CD4-positive, alpha-beta T cell (primary cell): Measurements from ENCODE around the gene ACMSD. TPM values are rescaled to one million over a fixed set of nuclear protein-coding genes. Genes with fewer than 3 reads are reported as not detected.

Experiments
- ATAC-seq: fragments of 200-7000 bp; cut with Tn5 transposase; one replicate; pipeline ENCODE4 v1.10.0; 2022; ENCODE audit warnings: mild to moderate bottlenecking; ENCODE audit not compliant: poor library complexity
- CTCF ChIA-PET: fragments of 350-600 bp; sonication (Branson Sonifier 250); formaldehyde crosslinking; loops from one replicate; lab custom pipeline; 2021; ENCODE audit warnings: antibody characterized with exemption, inconsistent platforms; lab: Charles Lee
- POLR2A ChIA-PET: fragments of 350-600 bp; sonication (Branson Sonifier 250); formaldehyde crosslinking; loops from one replicate; lab custom pipeline; 2021; ENCODE audit warnings: antibody characterized with exemption, inconsistent platforms; lab: Charles Lee
- DNase-seq, 14 experiments: peaks; one replicate each; pipeline ENCODE4 v3.0.0-alpha.2; 2013 to 2020; ENCODE audit warnings: mixed read lengths in 2 of 14
- H3K27ac ChIP-seq, 2 donors: one replicate each; pipeline versions ENCODE4 v1.5.1 to v1.7.0; 2013; ENCODE audit warnings: low read length in 2 of 2, low read depth in 1 of 2, mild to moderate bottlenecking in 1 of 2
- H3K27me3 ChIP-seq, 2 experiments: 1 replicate in 1 of 2; 2 replicates in 1 of 2; pipeline versions ENCODE4 v1.6.1 to v1.7.0; 2013; ENCODE audit warnings: low read length in 2 of 2, control low read depth in 1 of 2, mild to moderate bottlenecking in 1 of 2, moderate library complexity in 1 of 2; ENCODE audit not compliant: insufficient read depth in 2 of 2, control insufficient read depth in 1 of 2
- H3K36me3 ChIP-seq: one replicate; pipeline ENCODE4 v1.6.1; 2013; ENCODE audit warnings: low read length, control low read depth; ENCODE audit not compliant: insufficient read depth
- H3K4me1 ChIP-seq: one replicate; pipeline ENCODE4 v1.6.1; 2013; ENCODE audit warnings: low read length, control low read depth; ENCODE audit not compliant: insufficient read depth
- H3K4me3 ChIP-seq: one replicate; pipeline ENCODE4 v1.5.1; 2013; ENCODE audit warnings: mild to moderate bottlenecking, low read length, moderate library complexity
- H3K9me3 ChIP-seq, 2 experiments: 1 replicate in 1 of 2; 2 replicates in 1 of 2; pipeline versions ENCODE4 v1.6.1 to v1.7.0; 2013; ENCODE audit warnings: low read length in 2 of 2, mild to moderate bottlenecking in 2 of 2, control low read depth in 1 of 2, moderate library complexity in 1 of 2; ENCODE audit not compliant: control insufficient read depth in 1 of 2, insufficient read depth in 1 of 2
- H3K27ac Mint-ChIP-seq: one replicate; pipeline ENCODE4 v1.8.0; 2020; ENCODE audit warnings: mixed read lengths
- H3K27me3 Mint-ChIP-seq: one replicate; pipeline ENCODE4 v1.8.0; 2021; ENCODE audit warnings: mixed read lengths
- H3K36me3 Mint-ChIP-seq: one replicate; pipeline ENCODE4 v1.8.0; 2021; ENCODE audit warnings: low read depth, mixed read lengths
- H3K4me1 Mint-ChIP-seq: one replicate; pipeline ENCODE4 v1.8.0; 2021; ENCODE audit warnings: low read depth, mixed read lengths
- H3K4me3 Mint-ChIP-seq: one replicate; pipeline ENCODE4 v1.8.0; 2020; ENCODE audit warnings: mild to moderate bottlenecking, mixed read lengths
- H3K9me3 Mint-ChIP-seq: one replicate; pipeline ENCODE4 v1.8.0; 2020; ENCODE audit warnings: mixed read lengths
- CTCF ChIP-seq: fragments of 200-600 bp; IDR thresholded peaks from one replicate; pipeline ENCODE4 v1.8.0; 2022; ENCODE audit warnings: antibody characterized with exemption, mild to moderate bottlenecking
- intact Hi-C, 2 experiments: fragments of 100-400 bp; cut with DNase I in 1 of 2; cut with micrococcal nuclease in 1 of 2; formaldehyde crosslinking; loops; one replicate each; pipeline versions ENCODE4 v1.15.1 to v1.9.0; 2023 to 2025; cut with DNase I, micrococcal nuclease
- total RNA-seq, 174 experiments: library from RNA in 2 of 174; stranded (reverse) in 2 of 174; gene quantifications; one replicate each; pipeline ENCODE4 v1.2.3 and lab custom pipeline; 2021 to 2026

The ACMSD gene
- total RNA-seq, 2 experiments from 2014 or later, result not detected

GRCh38 chr2:134934150-134934549 lies 95.7 kb downstream of the ACMSD start:
- POLR2A ChIA-PET, result interaction anchor here (0.9 to 1.1 kb wide), 2 partner anchors 8 to 16 kb away, joined by 3 read pairs; partner anchors contain the start of gene CCNT2
- Histone ChIP-seq H3K4me3 (no peak overlapping the region), H3K36me3 (peaks cover 44% of the 10 kb centered on the region), H3K27me3 (no peaks in the 10 kb centered on the region), H3K9me3 (no peaks in the 10 kb centered on the region), H3K4me1 (peaks cover 18% of the 10 kb centered on the region), H3K27ac (no peak overlapping the region)
- TF ChIP-seq CTCF, result no peak
- DNase-seq (no peak), ATAC-seq (no peak)
- intact Hi-C loops, result no loop called here
- no peaks in the 10 kb centered on the region for H3K9me3 Mint-ChIP-seq
- H3K4me3 Mint-ChIP-seq, result no peak overlapping the region
- H3K27me3 Mint-ChIP-seq, result no peaks in the 10 kb centered on the region
- CTCF ChIA-PET, result no interaction called here
- peak overlapping the region; percentile 52 for H3K27ac Mint-ChIP-seq
- H3K36me3 Mint-ChIP-seq, result peaks cover 80% of the 10 kb centered on the region
- H3K4me1 Mint-ChIP-seq, result peaks cover 76% of the 10 kb centered on the region

- H3K9me3 Mint-ChIP-seq, result no peaks in the 10 kb centered on the region
- ATAC-seq, result no peak
- H3K27me3 Mint-ChIP-seq, result no peaks in the 10 kb centered on the region
- DNase-seq, result no peak
- CTCF ChIA-PET, result no interaction called here
- POLR2A ChIA-PET, result interaction anchor here (0.9 to 1.1 kb wide), 2 partner anchors 9 to 16 kb away, joined by 3 read pairs; partner anchors contain the start of gene CCNT2
- Histone ChIP-seq H3K9me3 (no peaks in the 10 kb centered on the region), H3K4me3 (no peak overlapping the region), H3K36me3 (peaks cover 46% of the 10 kb centered on the region), H3K4me1 (peaks cover 14% of the 10 kb centered on the region), H3K27ac (no peak overlapping the region), H3K27me3 (no peaks in the 10 kb centered on the region)
- H3K36me3 Mint-ChIP-seq, result peaks cover 83% of the 10 kb centered on the region
- peak overlapping the region; percentile 52 for H3K27ac Mint-ChIP-seq
- TF ChIP-seq CTCF, result no peak
- intact Hi-C loops, result no loop called here
- peaks cover 75% of the 10 kb centered on the region for H3K4me1 Mint-ChIP-seq
- H3K4me3 Mint-ChIP-seq, result no peak overlapping the region
Measured at GRCh38 chr2:134934641-134935040, 96.2 kb downstream of the ACMSD start.

- Mint-ChIP-seq H3K27ac (no peak overlapping the region), H3K36me3 (peaks cover 80% of the 10 kb centered on the region), H3K4me3 (no peak overlapping the region), H3K9me3 (no peaks in the 10 kb centered on the region), H3K4me1 (peaks cover 64% of the 10 kb centered on the region), H3K27me3 (no peaks in the 10 kb centered on the region)
- DNase-seq, result no peak
- CTCF ChIA-PET, result no interaction called here
- TF ChIP-seq CTCF, result no peak
- H3K36me3 ChIP-seq, result peaks cover 60% of the 10 kb centered on the region
- peaks cover 8% of the 10 kb centered on the region for H3K4me1 ChIP-seq
- H3K27me3 ChIP-seq, result no peaks in the 10 kb centered on the region
- H3K4me3 ChIP-seq, result no peak overlapping the region
- no peaks in the 10 kb centered on the region for H3K9me3 ChIP-seq
- intact Hi-C loops, result no loop called here
- H3K27ac ChIP-seq, result no peak overlapping the region
- ATAC-seq, result no peak
- POLR2A ChIA-PET, result no interaction called here
Measured at GRCh38 chr2:134936691-134937090, 98.3 kb downstream of the ACMSD start.
